ENCODE measurements around the gene ITPR1.

Gene ITPR1

DNA sequence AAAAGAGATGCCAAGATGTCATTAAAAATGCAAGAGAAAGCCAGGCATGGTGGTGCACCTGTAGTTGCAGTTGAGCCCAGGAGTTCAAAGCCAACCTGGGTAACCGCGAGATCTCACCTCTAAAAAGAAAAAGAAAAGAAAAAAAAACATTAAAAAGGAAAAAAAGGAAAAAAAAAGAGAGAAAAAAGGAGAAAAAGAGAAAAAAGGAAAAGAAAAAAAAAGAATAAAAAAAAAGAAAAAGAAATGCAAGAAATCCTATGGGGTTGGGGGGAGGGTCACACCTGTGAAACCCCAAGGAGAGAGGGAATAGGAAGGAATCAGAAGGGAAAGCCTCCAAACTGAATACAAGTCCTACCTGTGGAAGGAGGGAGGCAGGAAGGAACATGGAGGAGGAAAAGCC is 20.8 kb upstream of the ITPR1 start:
- no peak for TF ChIP-seq TOX (CRISPR knock-in tag; IDR thresholded peaks at IDR 0.05; ENCODE audit: borderline replicate concordance)
- TF ChIP-seq SNAI2 (CRISPR knock-in tag; IDR thresholded peaks at IDR 0.05) = no peak
- TF ChIP-seq, protein P1, sequence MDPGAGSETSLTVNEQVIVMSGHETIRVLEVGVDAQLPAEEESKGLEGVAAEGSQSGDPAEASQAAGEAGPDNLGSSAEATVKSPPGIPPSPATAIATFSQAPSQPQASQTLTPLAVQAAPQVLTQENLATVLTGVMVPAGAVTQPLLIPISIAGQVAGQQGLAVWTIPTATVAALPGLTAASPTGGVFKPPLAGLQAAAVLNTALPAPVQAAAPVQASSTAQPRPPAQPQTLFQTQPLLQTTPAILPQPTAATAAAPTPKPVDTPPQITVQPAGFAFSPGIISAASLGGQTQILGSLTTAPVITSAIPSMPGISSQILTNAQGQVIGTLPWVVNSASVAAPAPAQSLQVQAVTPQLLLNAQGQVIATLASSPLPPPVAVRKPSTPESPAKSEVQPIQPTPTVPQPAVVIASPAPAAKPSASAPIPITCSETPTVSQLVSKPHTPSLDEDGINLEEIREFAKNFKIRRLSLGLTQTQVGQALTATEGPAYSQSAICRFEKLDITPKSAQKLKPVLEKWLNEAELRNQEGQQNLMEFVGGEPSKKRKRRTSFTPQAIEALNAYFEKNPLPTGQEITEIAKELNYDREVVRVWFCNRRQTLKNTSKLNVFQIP (CRISPR knock-in tag; IDR thresholded peaks at IDR 0.05; ENCODE audit: borderline replicate concordance, low read depth) = no peak
- TF ChIP-seq ZC3H10 (CRISPR knock-in tag; IDR thresholded peaks at IDR 0.05) = no peak
- TF ChIP-seq ZNF70 (CRISPR knock-in tag; IDR thresholded peaks at IDR 0.05) = no peak
- no peak for TF ChIP-seq PPARA (CRISPR knock-in tag; IDR thresholded peaks at IDR 0.05; ENCODE audit: borderline replicate concordance)
- no peak for TF ChIP-seq RARB (CRISPR knock-in tag; IDR thresholded peaks at IDR 0.05)
- TF ChIP-seq, protein P2, sequence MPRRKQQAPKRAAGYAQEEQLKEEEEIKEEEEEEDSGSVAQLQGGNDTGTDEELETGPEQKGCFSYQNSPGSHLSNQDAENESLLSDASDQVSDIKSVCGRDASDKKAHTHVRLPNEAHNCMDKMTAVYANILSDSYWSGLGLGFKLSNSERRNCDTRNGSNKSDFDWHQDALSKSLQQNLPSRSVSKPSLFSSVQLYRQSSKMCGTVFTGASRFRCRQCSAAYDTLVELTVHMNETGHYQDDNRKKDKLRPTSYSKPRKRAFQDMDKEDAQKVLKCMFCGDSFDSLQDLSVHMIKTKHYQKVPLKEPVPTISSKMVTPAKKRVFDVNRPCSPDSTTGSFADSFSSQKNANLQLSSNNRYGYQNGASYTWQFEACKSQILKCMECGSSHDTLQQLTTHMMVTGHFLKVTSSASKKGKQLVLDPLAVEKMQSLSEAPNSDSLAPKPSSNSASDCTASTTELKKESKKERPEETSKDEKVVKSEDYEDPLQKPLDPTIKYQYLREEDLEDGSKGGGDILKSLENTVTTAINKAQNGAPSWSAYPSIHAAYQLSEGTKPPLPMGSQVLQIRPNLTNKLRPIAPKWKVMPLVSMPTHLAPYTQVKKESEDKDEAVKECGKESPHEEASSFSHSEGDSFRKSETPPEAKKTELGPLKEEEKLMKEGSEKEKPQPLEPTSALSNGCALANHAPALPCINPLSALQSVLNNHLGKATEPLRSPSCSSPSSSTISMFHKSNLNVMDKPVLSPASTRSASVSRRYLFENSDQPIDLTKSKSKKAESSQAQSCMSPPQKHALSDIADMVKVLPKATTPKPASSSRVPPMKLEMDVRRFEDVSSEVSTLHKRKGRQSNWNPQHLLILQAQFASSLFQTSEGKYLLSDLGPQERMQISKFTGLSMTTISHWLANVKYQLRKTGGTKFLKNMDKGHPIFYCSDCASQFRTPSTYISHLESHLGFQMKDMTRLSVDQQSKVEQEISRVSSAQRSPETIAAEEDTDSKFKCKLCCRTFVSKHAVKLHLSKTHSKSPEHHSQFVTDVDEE (CRISPR knock-in tag; IDR thresholded peaks at IDR 0.05) = no peak
- TF ChIP-seq ARNTL (CRISPR knock-in tag; IDR thresholded peaks at IDR 0.05; ENCODE audit: borderline replicate concordance, low read depth) = no peak
- no peak for TF ChIP-seq ISL1 (CRISPR knock-in tag; IDR thresholded peaks at IDR 0.05)
- no peak for TF ChIP-seq ZNF8 (CRISPR knock-in tag; IDR thresholded peaks at IDR 0.05)
- no peak for TF ChIP-seq GLIS3 (CRISPR knock-in tag; IDR thresholded peaks at IDR 0.05)
- TF ChIP-seq OSR1 (CRISPR knock-in tag; IDR thresholded peaks at IDR 0.05) = no peak
- no peak for TF ChIP-seq ZNF565 (CRISPR knock-in tag; conservative IDR thresholded peaks at IDR 0.05; ENCODE audit: low read depth)
- no peak for TF ChIP-seq BACH2 (CRISPR knock-in tag; IDR thresholded peaks at IDR 0.05; ENCODE audit: borderline replicate concordance)
- no peak for TF ChIP-seq PATZ1 (CRISPR knock-in tag; IDR thresholded peaks at IDR 0.05; ENCODE audit: borderline replicate concordance)
- no peak for TF ChIP-seq CSDC2 (CRISPR knock-in tag; IDR thresholded peaks at IDR 0.05)
- TF ChIP-seq ZFP3 (CRISPR knock-in tag; IDR thresholded peaks at IDR 0.05) = no peak
- ATAC-seq = no peak

DNA sequence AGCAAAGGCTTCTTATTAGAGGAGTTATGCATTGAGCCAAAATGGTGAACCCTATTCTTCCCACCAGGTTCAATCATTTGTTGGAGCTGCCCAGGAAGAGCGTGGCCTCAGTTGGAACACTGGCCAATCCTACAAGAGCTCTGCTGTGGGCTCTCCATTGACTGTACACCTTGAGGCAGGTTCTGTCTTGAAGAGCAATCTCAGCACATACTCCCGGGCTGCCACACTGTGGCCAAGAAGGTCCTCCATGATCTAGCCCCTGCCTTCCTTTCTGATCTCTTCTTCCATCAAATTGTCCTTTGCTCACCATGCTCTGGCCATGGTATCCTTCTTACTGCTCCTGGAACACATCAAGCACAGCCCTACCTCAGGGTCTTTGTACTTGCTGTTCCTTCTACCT is 20.4 kb upstream of the ITPR1 start:
- TF ChIP-seq ISL1 (CRISPR knock-in tag; IDR thresholded peaks at IDR 0.05) (no peak), TOX (CRISPR knock-in tag; IDR thresholded peaks at IDR 0.05; ENCODE audit: borderline replicate concordance) (no peak), ESRRG (CRISPR knock-in tag; IDR thresholded peaks at IDR 0.05) (no peak), ARNTL (CRISPR knock-in tag; IDR thresholded peaks at IDR 0.05; ENCODE audit: borderline replicate concordance, low read depth) (no peak), SNAI2 (CRISPR knock-in tag; IDR thresholded peaks at IDR 0.05) (no peak), CSDC2 (CRISPR knock-in tag; IDR thresholded peaks at IDR 0.05) (no peak), RARB (CRISPR knock-in tag; IDR thresholded peaks at IDR 0.05) (no peak), PATZ1 (CRISPR knock-in tag; IDR thresholded peaks at IDR 0.05; ENCODE audit: borderline replicate concordance) (no peak), ZNF8 (CRISPR knock-in tag; IDR thresholded peaks at IDR 0.05) (no peak), TCF4 (CRISPR knock-in tag; IDR thresholded peaks at IDR 0.05; ENCODE audit: borderline replicate concordance) (no peak), PPARA (CRISPR knock-in tag; IDR thresholded peaks at IDR 0.05; ENCODE audit: borderline replicate concordance) (no peak), GLIS3 (CRISPR knock-in tag; IDR thresholded peaks at IDR 0.05) (no peak), BACH2 (CRISPR knock-in tag; IDR thresholded peaks at IDR 0.05; ENCODE audit: borderline replicate concordance) (no peak)
- TF ChIP-seq, protein P1 (CRISPR knock-in tag; IDR thresholded peaks at IDR 0.05; ENCODE audit: borderline replicate concordance, low read depth) = no peak
- TF ChIP-seq, protein P3, sequence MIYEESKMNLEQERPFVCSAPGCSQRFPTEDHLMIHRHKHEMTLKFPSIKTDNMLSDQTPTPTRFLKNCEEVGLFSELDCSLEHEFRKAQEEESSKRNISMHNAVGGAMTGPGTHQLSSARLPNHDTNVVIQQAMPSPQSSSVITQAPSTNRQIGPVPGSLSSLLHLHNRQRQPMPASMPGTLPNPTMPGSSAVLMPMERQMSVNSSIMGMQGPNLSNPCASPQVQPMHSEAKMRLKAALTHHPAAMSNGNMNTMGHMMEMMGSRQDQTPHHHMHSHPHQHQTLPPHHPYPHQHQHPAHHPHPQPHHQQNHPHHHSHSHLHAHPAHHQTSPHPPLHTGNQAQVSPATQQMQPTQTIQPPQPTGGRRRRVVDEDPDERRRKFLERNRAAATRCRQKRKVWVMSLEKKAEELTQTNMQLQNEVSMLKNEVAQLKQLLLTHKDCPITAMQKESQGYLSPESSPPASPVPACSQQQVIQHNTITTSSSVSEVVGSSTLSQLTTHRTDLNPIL (CRISPR knock-in tag; IDR thresholded peaks at IDR 0.05; ENCODE audit: low read depth) = no peak
- ATAC-seq = no peak

All from SK-N-SH treated with all-trans-retinoic acid at 6 μM for 48 hours (cell line).